HG03159 (cell line): Measurements from ENCODE around the gene RNF208.
"Not testable (repeated sequence)": the region's sequence is repeated elsewhere in the genome, so short reads cannot be mapped to it uniquely, and the experiment has no call there.

ENCODE experiments used
- ATAC-seq: cut with Tn5 transposase; IDR thresholded peaks from one replicate; pipeline ENCODE4 v1.9.1; 2021; ENCODE audit warnings: mild to moderate bottlenecking, moderate library complexity; ENCODE audit not compliant: unreplicated experiment

RNF208 gene

DNA sequence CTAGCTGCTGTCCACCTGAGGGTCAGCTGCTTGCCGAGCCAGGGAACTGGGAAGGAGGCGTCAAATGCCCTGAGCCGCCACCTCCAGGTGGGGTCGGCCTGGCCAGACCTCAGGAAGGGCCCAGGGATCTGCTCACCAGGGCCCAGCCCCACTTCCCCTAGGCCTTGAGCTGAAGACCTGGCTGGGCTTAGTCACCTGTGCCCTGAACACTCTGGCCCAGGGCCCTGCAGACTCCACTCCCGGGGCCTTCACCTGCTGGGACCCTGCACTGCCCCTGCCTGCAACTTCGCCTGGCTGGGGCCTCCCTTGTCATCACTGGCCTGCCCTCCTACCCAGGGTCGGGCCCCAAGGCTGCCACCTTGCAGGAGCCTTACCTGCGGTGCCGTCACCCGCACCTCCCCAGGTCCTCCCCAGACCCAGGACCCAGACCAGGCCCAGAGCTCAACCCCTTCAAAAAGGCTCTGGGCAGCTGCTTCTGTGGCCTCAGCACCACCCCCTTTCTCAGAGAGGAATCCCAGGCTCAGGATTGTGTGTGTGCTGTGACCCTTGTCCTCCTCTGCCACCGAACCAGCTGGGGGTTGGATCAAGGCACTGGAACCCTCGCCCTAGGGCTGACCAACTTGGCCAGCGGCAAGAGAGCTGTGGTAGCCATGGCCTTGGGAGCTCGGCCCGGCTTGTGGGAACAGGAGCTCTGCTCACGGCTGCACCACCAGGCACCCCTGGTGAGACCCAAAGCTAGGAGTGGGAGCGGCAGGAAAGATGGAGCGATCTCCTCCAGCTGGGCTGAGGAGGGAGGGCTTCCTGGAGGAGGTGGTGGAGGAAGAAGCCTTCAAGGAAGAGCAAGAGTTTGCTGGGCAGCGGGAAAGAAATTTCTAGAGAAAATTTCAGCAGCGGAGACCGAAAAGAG is 31.9 kb upstream of the RNF208 start:
- no peak for ATAC-seq

- ATAC-seq, result no peak
Observed at GRCh38 chr9:137252555-137253506, 30.8 kb upstream of the RNF208 start.

DNA sequence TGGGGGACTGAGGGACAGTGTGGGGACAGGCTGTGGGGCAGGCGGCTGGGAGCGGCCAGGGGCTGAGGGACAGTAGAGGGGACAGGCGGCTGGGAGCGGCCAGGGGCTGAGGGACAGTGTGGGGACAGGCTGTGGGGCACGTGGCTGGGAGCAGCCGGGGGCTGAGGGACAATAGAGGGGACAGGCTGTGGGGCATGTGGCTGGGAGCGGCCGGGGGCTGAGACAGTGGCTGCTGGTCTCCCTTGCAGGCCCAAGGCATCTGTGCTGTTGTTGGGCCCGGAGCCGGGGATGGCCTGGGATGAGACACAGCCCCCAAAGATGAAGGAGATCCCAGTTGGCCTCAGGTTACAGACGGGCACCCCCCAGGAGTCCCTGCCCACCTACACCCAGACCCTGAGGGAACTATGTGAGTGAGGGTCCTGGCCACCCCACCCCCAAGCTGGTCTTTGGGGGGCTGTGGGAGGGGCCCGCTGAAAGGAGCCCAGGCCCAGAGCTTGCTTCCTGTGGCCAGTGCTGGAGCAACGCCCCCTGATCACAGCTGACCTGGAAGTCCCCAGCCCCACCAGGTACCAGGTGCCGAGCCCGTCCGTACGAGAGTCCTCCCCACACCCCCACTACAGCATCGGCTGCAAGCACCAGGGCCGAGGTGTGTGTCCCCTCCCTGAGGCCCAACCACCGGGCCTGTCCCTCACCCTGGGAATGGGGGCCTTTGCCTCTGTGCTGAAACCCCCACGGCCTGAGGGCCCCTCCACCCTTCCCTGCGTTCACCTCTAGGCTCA is 29.6 kb upstream of the RNF208 start:
- ATAC-seq, result no peak

DNA sequence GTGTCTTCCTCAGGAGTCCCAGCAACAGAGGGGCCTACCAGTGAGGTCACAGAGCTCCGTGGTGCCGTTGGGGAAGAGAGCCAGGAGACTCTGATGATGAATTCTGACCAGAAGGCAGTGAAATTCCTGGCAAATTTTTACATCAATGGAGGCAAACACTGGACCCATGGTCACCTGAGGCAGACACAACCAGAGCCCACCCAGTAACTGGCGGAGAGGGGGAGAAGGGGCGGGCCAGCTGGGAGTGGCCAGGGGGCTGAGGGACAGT is 29.1 kb upstream of the RNF208 start, which contains the start of gene STPG3:
Gene STPG3 (plus strand): TSS at position 93 of the 268 bp plus-strand sequence. CDS start 1 bp downstream, at position 94.
- no peak for ATAC-seq

DNA sequence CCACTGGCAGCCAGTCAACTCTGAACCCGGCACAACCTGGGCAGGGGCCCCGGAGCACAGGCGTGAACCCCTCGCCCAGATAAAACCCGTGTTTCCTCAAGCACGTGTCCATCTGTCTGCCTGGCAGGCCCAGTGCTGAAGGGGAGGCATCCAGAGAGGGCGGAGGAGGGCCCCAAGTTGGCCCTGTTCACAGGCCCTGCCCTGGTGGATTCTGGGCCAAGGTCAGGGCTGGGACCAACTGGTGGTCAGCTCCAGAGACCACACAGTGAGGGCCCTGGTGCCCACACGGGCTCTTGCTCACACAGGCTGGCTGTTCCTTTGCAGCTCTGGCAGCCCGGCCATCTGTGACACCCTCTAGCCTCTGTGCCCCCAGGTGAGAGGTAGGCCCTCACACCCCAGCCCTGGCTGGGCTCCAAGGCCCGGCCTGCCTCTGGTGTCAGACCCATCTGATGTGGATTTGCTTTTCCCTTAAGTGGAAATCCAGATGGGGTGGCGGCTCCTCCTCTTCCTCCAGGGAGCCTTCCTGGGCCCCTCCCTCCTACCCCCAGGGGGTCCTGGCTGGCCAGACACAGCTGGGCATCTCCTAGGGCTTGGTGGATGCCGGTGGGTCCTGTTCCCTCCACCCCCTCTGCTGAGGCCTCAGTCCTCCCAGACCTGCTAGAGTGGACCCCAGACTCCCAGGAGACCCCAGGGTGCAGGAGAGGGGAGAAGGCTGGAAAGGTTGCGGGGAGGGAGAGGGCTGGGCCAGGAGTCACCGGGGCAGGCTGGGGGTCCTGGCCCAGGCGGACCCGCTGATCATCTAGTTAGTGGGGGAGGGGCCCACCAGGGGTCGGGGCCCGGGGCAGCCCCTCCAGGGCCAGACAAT is 28.5 kb upstream of the RNF208 start:
- no peak for ATAC-seq

GRCh38 chr9:137247916-137248175 is 25.8 kb upstream of the RNF208 start:
- ATAC-seq, result no peak

GRCh38 chr9:137247135-137247915 is 25.3 kb upstream of the RNF208 start:
- no peak for ATAC-seq

GRCh38 chr9:137245450-137246421 is 23.7 kb upstream of the RNF208 start:
- ATAC-seq, result no peak

DNA sequence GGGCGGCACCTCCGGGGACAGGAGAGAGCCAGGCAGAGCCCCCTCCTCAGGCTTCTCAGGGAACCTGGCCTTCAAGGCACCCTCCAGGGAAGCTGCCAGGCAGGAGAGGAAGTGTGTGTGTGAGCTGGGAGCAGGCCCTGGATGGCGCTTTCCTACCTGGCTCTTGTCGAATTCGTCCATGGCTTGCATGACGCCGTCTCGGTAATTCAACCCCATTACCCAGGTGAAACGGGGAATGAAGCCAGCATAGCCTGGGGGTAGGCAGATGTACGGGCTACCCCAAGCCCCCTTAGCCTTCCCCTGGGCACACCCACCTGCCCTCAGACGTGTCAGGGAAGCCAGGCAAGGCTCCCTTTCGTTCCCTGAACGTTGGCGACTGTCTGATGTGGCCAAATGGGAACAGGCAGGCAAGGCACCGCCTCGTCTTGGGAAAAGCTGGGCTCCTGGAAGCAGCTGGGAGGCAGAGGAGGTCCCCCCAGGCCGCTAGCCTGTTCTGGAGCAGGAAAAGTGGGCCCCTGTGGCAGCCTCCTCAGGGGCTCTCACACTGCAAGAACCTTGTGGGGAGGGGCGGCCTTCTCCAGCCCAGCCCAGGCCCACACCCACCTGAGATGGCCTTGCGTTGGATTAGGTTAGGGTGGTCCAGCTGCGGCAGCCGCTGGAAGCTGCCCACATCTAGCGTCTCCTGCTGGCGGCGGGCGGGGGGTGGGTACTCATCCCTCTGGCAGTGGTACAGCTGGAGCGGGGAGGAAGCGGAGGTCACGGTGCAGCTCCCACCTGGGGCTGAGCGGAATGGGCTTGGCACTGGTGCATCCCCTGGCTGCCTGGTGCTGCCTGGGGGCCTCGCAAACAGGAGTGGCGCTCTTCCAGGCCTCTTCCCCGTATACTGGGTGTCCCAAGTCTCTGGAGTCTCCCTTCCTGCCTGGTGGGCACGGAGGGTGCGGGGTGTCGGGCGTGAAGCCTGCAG is 22.7 kb upstream of the RNF208 start:
- ATAC-seq, result no peak

- no peak for ATAC-seq
Observed at GRCh38 chr9:137243626-137244485, 21.8 kb upstream of the RNF208 start.

DNA sequence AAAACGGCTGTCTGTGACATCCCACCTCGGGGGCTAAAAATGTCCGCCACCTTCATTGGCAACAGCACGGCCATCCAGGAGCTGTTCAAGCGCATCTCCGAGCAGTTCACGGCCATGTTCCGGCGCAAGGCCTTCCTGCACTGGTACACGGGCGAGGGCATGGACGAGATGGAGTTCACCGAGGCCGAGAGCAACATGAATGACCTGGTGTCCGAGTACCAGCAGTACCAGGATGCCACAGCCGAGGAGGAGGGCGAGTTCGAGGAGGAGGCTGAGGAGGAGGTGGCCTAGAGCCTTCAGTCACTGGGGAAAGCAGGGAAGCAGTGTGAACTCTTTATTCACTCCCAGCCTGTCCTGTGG is 21.2 kb upstream of the RNF208 start:
- not testable (repeated sequence) for ATAC-seq

GRCh38 chr9:137242269-137243203 is 20.5 kb upstream of the RNF208 start:
- ATAC-seq, result no peak

GRCh38 chr9:137241490-137242268 is 19.6 kb upstream of the RNF208 start:
- ATAC-seq, result peak; percentile 2

- ATAC-seq, result peak; percentile 68
Observed at GRCh38 chr9:137240841-137241489, 18.9 kb upstream of the RNF208 start, which contains the start of gene TUBB4B. TSS of gene TUBB4B (plus strand) at chr9:137241287. CDS start at chr9:137241361, 74 bp downstream.
